NCI-H1930 (cell line): ENCODE data around the gene TARS2.

Source experiments
- DNase-seq, 2 experiments: peaks; one replicate each; lab custom pipeline; 2025; lab: John Stamatoyannopoulos, UW

Gene TARS2

GRCh38 chr1:150555971-150556865, 69.0 kb downstream of the TARS2 start:
- DNase-seq: no peak

DNA sequence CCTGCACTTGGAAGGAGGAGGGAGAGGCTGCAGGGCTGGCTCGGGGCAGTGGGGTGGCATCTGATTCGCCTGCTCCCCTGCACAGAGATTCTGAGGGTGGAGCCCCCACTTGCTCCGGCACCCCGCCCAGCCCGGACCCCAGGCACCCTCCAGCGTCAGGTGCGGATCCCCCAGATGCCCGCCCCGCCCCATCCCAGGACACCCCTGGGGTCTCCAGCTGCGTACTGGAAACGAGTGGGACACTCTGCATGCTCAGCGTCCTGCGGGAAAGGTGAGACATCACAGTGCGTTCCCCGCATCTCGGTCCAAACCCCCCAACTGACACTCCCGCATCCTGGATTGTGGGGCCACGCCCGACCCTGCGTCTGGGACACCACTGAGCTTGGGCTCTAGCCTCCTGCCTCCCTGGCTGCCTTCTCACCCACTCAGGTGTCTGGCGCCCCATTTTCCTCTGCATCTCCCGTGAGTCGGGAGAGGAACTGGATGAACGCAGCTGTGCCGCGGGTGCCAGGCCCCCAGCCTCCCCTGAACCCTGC, 69.9 kb downstream of the TARS2 start:
- DNase-seq: no peak
